Ectodermal cell (in vitro differentiated cells): Measurements from ENCODE around the gene DMPK.
A peak's percentile ranks its signal among the peaks of the same experiment; 100 is the strongest.

ENCODE experiments used
- H3K27ac ChIP-seq: 2 replicates; pipeline ENCODE4 v1.7.0; 2013; ENCODE audit warnings: mild to moderate bottlenecking, low read depth, low read length; ENCODE audit not compliant: insufficient read depth, poor library complexity, severe bottlenecking
- H3K27me3 ChIP-seq: 2 replicates; pipeline ENCODE4 v1.7.0; 2013; ENCODE audit warnings: mild to moderate bottlenecking, low read length; ENCODE audit not compliant: insufficient read depth, control insufficient read depth, poor library complexity, severe bottlenecking
- H3K36me3 ChIP-seq: one replicate; pipeline ENCODE4 v1.7.0; 2013; ENCODE audit warnings: low read length; ENCODE audit not compliant: control insufficient read depth, insufficient read depth
- H3K4me1 ChIP-seq: one replicate; pipeline ENCODE4 v1.7.0; 2013; ENCODE audit warnings: low read length; ENCODE audit not compliant: control insufficient read depth, insufficient read depth
- H3K4me3 ChIP-seq: 2 replicates; pipeline ENCODE4 v1.7.0; 2013; ENCODE audit warnings: low read depth, low read length, control low read depth; ENCODE audit not compliant: insufficient read depth
- H3K9me3 ChIP-seq: 2 replicates; pipeline ENCODE4 v1.7.0; 2013; ENCODE audit warnings: mild to moderate bottlenecking, low read length, moderate library complexity; ENCODE audit not compliant: control insufficient read depth
- WGBS, 2 experiments: methylation state at CpG; one replicate each; pipeline ENCODE4 v1.1.7; 2013; ENCODE audit warnings: missing lambda C conversion rate in 2 of 2; 5-methylcytosine and 5-hydroxymethylcytosine counted together

DMPK gene

DNA sequence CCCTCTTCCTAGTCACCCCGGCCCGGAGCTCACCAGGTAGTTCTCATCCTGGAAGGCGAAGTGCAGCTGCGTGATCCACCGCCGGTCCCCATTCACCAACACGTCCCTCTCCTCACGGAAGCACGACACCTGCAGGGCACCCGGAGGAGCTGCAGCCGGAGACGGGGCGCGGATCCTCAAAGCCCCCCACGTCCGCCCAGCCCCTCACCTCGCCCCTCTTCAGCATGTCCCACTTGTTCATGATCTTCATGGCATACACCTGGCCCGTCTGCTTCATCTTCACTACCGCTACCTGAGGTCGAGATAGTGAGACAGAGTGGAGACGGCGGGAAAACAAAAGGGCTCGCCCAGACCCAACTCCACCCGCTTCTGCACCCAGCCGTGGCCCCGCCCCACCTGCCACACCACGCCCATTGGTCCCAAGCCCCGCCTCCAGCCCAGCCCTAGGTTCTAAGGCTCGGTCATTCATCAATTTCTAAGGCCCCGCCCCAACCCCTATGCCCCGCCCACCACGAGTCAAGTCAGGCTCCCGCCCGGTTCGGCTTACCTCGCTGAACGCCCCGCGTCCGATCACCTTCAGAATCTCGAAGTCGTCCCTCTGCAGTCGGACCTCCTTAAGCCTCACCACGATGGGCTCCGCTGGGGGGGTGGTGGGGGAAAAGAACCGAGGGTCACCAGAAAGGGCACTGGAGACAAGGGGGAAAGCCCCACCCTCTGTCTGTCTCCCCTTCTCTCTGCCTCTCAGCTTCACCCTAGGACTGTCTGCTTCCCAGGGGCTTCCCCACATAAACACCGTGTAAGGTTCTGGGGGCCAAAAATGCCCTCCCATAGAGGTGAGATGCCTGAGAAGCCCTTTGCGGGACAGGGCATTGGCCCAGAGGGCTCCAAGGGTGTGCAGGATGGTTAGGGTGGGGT, 2.8 kb downstream of the DMPK start:
- H3K36me3 ChIP-seq, result peaks cover 8% of the 10 kb centered on the region
- no peak overlapping the region for H3K27ac ChIP-seq
- peaks cover 13% of the 10 kb centered on the region for H3K27me3 ChIP-seq
- H3K4me1 ChIP-seq, result peaks cover 32% of the 10 kb centered on the region
- peak overlapping the region; percentile 36 for H3K4me3 ChIP-seq
- H3K9me3 ChIP-seq, result no peaks in the 10 kb centered on the region
- 3 to 5% methylated on average over 48 of the region's 48 CpGs for WGBS, 2 experiments

DNA sequence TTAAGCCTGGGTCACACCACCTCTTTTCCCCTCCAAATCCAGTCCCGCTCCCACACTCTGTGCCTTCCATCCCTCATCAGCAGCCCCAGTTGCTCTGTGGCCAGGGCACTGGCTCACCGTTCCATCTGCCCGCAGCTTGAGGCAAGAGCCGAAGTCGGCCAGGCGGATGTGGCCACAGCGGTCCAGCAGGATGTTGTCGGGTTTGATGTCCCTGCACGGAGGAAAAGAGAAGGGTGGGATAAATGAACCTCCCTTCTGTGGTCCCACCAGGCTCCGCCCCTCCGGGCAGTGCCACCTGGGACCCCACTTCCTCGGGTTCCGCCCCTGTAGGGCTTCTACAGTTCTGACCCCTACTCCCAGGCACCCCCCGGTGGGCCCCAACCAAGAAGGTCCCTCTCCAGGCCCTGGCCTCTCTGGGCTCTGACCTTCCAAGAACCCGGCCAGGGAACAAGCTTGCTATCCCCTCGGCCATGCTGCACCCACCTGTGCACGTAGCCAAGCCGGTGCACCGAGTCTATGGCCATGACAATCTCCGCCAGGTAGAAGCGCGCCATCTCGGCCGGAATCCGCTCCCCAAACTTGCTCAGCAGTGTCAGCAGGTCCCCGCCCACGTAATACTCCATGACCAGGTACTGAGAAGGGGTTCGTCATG, 4.2 kb downstream of the DMPK start:
- 95 to 96% methylated on average over 28 of the region's 28 CpGs for WGBS, 2 experiments
- peaks cover 8% of the 10 kb centered on the region for H3K36me3 ChIP-seq
- H3K4me1 ChIP-seq, result peaks cover 24% of the 10 kb centered on the region
- peaks cover 13% of the 10 kb centered on the region for H3K27me3 ChIP-seq
- H3K4me3 ChIP-seq, result no peak overlapping the region
- H3K9me3 ChIP-seq, result no peaks in the 10 kb centered on the region
- no peak overlapping the region for H3K27ac ChIP-seq

DNA sequence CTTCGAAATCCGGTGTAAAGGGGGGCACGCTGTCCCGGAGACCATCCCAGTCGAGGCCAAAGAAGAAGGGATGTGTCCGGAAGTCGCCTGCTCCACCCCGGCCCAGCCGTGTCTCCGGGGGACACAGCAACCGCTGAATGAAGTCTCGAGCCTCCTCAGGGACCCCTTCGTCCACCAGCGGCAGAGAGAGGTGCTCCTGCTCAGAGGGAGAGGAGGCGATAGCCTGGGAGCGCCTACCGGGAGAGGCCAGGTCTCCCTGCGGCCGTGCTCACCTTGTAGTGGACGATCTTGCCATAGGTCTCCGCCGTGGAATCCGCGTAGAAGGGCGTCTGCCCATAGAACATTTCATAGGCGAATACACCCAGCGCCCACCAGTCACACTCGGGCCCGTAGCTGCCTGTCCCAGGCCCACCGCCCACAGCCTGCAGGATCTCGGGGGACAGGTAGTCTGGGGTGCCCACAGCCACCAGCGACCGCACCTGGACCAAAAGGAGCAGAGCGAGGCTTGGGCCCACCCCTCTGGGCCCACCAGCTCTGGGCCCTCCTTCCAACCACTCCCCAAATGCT, 4.8 kb downstream of the DMPK start:
- WGBS, 2 experiments, result 95 to 96% methylated on average over 34 of the region's 34 CpGs
- Histone ChIP-seq H3K27me3 (peaks cover 13% of the 10 kb centered on the region), H3K4me1 (peaks cover 17% of the 10 kb centered on the region), H3K36me3 (peaks cover 8% of the 10 kb centered on the region), H3K27ac (no peak overlapping the region), H3K4me3 (no peak overlapping the region), H3K9me3 (no peaks in the 10 kb centered on the region)

DNA sequence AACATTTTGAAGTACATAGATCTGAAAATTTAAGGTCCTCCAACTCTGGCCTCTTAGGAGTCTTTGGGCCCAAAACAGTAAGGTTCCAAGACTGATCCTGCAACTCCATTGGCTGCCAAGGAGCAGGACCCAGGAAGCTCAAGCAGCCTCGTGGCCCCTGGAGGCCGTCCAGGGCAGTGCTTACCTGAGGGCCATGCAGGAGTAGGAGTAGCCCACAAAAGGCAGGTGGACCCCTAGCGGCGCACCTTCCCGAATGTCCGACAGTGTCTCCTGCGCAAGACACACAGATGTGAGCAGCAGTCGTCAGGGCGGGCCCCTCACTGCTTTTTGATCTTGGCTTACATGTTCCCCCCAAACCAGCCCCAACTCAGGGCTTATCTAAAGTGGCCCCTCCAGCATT, 7.5 kb downstream of the DMPK start:
- Histone ChIP-seq H3K36me3 (peaks cover 8% of the 10 kb centered on the region), H3K4me1 (peaks cover 2% of the 10 kb centered on the region)
- WGBS, 2 experiments, result 84 to 88% methylated on average over 9 of the region's 9 CpGs

DNA sequence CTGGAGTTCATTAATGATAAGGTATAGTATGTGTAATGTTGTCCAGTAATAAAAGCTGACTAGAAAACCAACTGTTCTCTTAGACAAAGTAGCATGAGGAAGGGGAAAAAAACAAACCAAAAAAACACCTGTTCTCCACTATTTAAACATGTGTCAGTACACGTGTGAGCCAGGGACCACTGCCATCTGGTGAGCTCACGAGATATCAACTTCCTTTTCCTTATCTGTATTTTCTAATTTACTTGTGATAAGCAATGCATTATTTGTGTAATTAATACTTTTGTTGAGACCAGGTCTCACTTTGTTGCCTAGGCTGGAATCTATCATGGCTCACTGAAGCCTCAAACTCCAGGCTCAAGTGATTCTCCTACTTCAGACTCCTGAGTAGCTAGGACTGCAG, 8.9 kb downstream of the DMPK start:
- Histone ChIP-seq H3K9me3 (no peaks in the 10 kb centered on the region), H3K36me3 (peaks cover 8% of the 10 kb centered on the region), H3K27ac (no peak overlapping the region), H3K4me1 (no peaks in the 10 kb centered on the region), H3K27me3 (no peaks in the 10 kb centered on the region), H3K4me3 (no peak overlapping the region)
- 95 to 100% methylated on average over 2 of the region's 2 CpGs for WGBS, 2 experiments

More for the DNA sequence above, 7.5 kb downstream of the DMPK start:
- no peak overlapping the region for H3K4me3 ChIP-seq
- no peaks in the 10 kb centered on the region for H3K9me3 ChIP-seq
- no peaks in the 10 kb centered on the region for H3K27me3 ChIP-seq
- no peak overlapping the region for H3K27ac ChIP-seq

DNA sequence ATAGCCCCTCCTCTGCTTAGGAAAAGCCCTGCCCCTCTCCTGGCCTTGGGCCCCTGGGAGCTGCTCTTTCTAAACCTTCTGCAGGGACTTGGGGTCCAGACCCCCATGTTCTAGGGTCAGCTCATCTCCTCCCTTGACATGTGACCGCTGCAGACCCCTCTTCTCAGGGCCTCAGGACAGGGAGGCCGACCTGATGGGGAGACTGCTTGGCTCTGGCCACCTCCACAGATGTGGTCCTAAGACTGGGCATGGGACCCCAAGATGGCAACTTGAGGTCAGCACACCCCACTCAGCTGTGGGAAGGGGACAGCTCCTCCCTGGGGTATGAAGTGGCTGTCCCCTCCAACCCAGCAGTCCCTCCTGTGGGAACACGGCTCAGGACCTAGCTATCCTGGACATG, 9.4 kb downstream of the DMPK start:
- Histone ChIP-seq H3K27me3 (no peaks in the 10 kb centered on the region), H3K36me3 (peaks cover 8% of the 10 kb centered on the region), H3K4me3 (no peak overlapping the region), H3K9me3 (no peaks in the 10 kb centered on the region), H3K27ac (no peak overlapping the region), H3K4me1 (no peaks in the 10 kb centered on the region)
- 97 to 98% methylated on average over 3 of the region's 3 CpGs for WGBS, 2 experiments

DNA sequence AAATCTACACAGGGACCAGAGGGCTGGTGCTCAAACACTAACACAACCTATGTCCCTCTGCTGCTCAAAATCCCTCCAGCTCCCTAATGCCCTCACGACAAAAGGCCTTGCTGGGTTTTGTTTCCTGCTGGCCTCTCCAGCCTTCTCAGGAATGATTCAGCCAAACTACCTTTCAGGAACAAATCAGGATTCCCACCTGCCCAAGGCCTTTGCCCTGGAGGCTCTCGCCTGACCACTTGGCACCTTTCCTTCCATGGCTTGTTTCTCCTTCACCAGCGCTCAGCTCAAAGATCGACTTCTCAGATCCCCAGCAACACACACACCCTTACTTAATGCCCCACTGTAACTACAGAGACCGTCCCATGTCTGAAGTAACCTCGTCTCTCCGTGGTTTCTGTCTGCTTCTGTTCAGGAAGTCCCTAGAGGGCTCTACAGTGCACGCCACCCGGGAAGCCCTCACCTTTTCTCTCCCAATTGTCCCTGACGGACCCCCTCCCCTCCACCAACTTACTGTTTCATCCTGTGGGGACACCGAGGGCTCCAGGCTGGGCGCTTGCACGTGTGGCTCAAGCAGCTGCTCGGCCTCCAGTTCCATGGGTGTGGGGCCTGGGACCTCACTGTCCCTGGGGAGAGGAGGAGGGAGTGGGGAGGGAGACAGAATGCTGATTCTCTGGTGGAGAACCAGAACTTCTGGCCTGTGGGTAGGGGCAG, 10.0 kb downstream of the DMPK start:
- no peak overlapping the region for H3K27ac ChIP-seq
- no peak overlapping the region for H3K4me3 ChIP-seq
- no peaks in the 10 kb centered on the region for H3K4me1 ChIP-seq
- no peaks in the 10 kb centered on the region for H3K9me3 ChIP-seq
- no peaks in the 10 kb centered on the region for H3K27me3 ChIP-seq
- H3K36me3 ChIP-seq, result peaks cover 2% of the 10 kb centered on the region
- WGBS, 2 experiments, result 89% methylated on average over 14 of the region's 14 CpGs

DNA sequence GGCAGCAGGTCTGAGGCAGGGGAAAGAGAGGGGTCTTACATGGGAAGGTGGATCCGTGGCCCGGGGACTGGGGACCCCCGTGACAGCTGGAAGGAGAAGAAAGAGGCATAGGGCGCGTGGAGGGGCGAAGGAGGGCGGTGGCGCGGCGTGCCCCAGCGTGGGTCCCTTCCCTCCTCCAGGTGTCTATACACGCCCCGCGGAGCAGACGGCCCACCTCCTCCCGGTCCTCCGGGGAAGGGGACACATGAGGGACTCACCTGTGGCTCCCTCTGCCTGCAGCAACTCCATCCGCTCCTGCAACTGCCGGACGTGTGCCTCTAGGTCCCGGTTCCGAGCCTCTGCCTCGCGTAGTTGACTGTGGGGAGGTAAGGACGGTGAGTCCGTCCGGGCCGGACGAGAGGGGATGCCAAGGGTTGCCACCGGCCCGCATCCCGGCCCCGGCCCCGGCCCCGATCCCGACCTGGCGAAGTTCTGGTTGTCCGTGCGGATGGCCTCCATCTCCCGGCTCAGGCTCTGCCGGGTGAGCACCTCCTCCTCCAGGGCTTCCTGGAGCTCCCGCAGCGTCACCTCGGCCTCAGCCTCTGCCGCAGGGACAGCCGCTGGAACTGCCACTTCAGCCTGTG, 10.9 kb downstream of the DMPK start:
- Histone ChIP-seq H3K9me3 (no peaks in the 10 kb centered on the region), H3K27ac (no peak overlapping the region), H3K4me1 (peaks cover 7% of the 10 kb centered on the region), H3K36me3 (no peaks in the 10 kb centered on the region), H3K27me3 (no peaks in the 10 kb centered on the region), H3K4me3 (peak overlapping the region; percentile 89)
- WGBS, 2 experiments, result 87 to 88% methylated on average over 46 of the region's 46 CpGs

DNA sequence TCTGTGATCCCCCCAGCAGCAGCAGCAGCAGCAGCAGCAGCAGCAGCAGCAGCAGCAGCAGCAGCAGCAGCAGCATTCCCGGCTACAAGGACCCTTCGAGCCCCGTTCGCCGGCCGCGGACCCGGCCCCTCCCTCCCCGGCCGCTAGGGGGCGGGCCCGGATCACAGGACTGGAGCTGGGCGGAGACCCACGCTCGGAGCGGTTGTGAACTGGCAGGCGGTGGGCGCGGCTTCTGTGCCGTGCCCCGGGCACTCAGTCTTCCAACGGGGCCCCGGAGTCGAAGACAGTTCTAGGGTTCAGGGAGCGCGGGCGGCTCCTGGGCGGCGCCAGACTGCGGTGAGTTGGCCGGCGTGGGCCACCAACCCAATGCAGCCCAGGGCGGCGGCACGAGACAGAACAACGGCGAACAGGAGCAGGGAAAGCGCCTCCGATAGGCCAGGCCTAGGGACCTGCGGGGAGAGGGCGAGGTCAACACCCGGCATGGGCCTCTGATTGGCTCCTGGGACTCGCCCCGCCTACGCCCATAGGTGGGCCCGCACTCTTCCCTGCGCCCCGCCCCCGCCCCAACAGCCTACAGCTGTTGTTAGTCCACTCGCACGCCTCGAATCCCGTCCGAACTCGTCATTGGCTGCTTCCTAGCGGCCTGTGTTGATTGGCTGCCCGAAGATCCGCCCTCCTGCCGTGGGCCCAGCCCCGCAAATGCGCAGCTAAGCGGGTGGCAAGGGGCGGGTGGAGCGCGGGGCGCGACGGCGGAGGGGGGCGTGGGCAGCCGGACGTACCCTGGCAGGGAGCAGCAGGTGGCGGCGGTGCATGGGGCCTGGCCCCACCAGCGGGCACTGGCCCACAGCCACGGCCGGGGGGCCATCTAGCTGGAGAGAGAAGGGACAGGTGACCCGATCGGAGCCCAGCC, 11.8 kb downstream of the DMPK start:
- WGBS, 2 experiments, result 1% methylated on average over 79 of the region's 79 CpGs
- peaks cover 16% of the 10 kb centered on the region for H3K4me1 ChIP-seq
- peak overlapping the region; percentile 89 for H3K4me3 ChIP-seq
- no peaks in the 10 kb centered on the region for H3K36me3 ChIP-seq
- no peaks in the 10 kb centered on the region for H3K9me3 ChIP-seq
- peak overlapping the region; percentile 94 for H3K27ac ChIP-seq
- no peaks in the 10 kb centered on the region for H3K27me3 ChIP-seq
